ENCODE results near the gene KCNA5. TPM values are rescaled to one million over a fixed set of nuclear protein-coding genes. Genes with fewer than 3 reads are reported as not detected.

Gene KCNA5
- total RNA-seq, 2 experiments from 2014 or later: not detected

DNA sequence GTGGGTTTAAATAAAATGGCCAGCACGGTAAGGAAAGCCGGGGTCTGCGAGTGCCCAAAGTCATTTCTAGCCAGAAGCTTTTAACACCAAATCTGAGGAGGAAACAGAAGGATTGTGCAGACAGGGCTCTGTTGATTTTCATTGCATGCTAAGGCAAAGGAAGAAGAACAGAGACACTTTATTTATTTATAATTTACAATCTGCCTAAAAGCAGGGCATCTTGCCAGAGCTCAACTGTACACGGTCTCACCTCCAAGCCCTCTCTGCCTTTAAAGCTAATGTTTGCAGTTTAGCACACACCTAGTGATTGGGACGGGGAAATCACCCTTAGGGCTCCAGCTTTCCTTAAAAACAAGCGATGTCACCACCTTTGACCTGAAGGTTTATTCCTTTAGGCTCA lies 4.0 kb downstream of the KCNA5 start:
- CTCF ChIA-PET: interaction anchor here (1.0 kb wide), 1 partner anchor 198 kb away, joined by 6 read pairs; no protein-coding TSS in a partner anchor
- H3K27ac Mint-ChIP-seq: no peak overlapping the region
- H3K36me3 Mint-ChIP-seq (ENCODE audit: low read depth): no peaks in the 10 kb centered on the region
- H3K4me3 Mint-ChIP-seq: no peak overlapping the region
- H3K4me1 Mint-ChIP-seq (ENCODE audit: low read depth): no peaks in the 10 kb centered on the region
- peaks cover 23% of the 10 kb centered on the region for H3K27me3 Mint-ChIP-seq (ENCODE audit: low read depth)
- no peaks in the 10 kb centered on the region for H3K9me3 Mint-ChIP-seq
- intact Hi-C loops (cut with micrococcal nuclease): no loop called here
- no peak for DNase-seq

DNA sequence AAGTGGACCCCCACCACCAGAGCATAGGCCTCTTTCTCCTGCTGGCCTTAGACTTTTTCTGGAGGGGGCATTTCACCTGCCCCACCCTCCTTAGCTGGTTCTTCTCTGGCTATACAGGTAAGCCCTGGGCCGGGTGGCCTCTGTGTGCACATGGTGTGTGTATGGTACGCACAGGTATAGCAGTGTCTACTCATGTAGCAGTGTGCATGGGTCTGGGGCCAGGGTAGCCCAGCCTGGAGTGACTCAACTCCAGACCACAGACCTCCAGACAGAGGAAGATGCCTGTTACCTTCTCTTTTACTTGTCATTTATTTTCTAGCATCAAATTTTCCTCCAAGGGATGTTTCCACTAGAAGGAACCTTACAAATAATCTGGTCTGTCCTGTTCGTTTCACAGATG lies 6.9 kb downstream of the KCNA5 start:
- H3K36me3 Mint-ChIP-seq (ENCODE audit: low read depth): no peaks in the 10 kb centered on the region
- intact Hi-C loops (cut with micrococcal nuclease): no loop called here
- CTCF ChIA-PET: interaction anchor here (1.4 kb wide), 2 partner anchors 28 to 192 kb away, joined by 3 to 4 read pairs; no protein-coding TSS in a partner anchor
- no peak overlapping the region for H3K27ac Mint-ChIP-seq
- no peak overlapping the region for H3K4me3 Mint-ChIP-seq
- H3K27me3 Mint-ChIP-seq (ENCODE audit: low read depth): peaks cover 10% of the 10 kb centered on the region
- no peak for DNase-seq
- H3K9me3 Mint-ChIP-seq: no peaks in the 10 kb centered on the region
- H3K4me1 Mint-ChIP-seq (ENCODE audit: low read depth): no peaks in the 10 kb centered on the region

- intact Hi-C loops (cut with micrococcal nuclease): no loop called here
- no peak overlapping the region for H3K27ac Mint-ChIP-seq
- DNase-seq: no peak
- H3K36me3 Mint-ChIP-seq (ENCODE audit: low read depth): no peaks in the 10 kb centered on the region
- H3K9me3 Mint-ChIP-seq: no peaks in the 10 kb centered on the region
- H3K27me3 Mint-ChIP-seq (ENCODE audit: low read depth): peaks cover 5% of the 10 kb centered on the region
- no peak overlapping the region for H3K4me3 Mint-ChIP-seq
- no peaks in the 10 kb centered on the region for H3K4me1 Mint-ChIP-seq (ENCODE audit: low read depth)
- CTCF ChIA-PET: no interaction called here
These were observed 7.7 kb downstream of the KCNA5 start for GRCh38 chr12:5051334-5051733.

DNA sequence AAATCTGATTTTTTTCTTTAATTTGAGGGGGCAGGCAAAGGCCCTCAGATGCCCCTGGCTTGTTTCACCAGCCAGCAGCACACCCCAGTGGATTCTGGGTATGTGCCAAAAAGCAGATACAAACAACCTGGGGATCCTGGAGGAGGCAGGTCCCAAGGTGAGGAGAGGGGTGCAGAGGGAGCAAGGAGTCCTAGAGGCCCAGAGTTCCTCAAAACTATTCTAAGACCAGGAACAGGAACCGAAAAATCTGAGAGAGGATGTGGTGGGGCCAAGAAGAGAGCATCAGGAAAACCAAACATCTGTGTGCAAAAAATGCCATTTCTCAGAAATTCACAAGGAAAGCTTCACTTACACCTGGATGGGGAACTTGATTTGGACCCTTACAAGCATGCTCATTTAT lies 8.2 kb downstream of the KCNA5 start:
- CTCF ChIA-PET: interaction anchor here (0.5 to 0.7 kb wide), 2 partner anchors 97 to 294 kb away, joined by 3 read pairs; no protein-coding TSS in a partner anchor
- Mint-ChIP-seq H3K4me3 (no peak overlapping the region), H3K4me1 (ENCODE audit: low read depth) (no peaks in the 10 kb centered on the region), H3K27me3 (ENCODE audit: low read depth) (peaks cover 7% of the 10 kb centered on the region), H3K36me3 (ENCODE audit: low read depth) (no peaks in the 10 kb centered on the region), H3K9me3 (no peaks in the 10 kb centered on the region), H3K27ac (no peak overlapping the region)
- intact Hi-C loops (cut with micrococcal nuclease): no loop called here
- DNase-seq: no peak

- CTCF ChIA-PET: interaction anchor here (0.5 to 0.7 kb wide), 3 partner anchors 96 to 368 kb away, joined by 3 read pairs; no protein-coding TSS in a partner anchor
- Mint-ChIP-seq H3K36me3 (ENCODE audit: low read depth) (no peaks in the 10 kb centered on the region), H3K9me3 (no peaks in the 10 kb centered on the region)
These were observed 8.7 kb downstream of the KCNA5 start for GRCh38 chr12:5052348-5052747.

GRCh38 chr12:5059358-5059757 lies 15.7 kb downstream of the KCNA5 start:
- intact Hi-C loops (cut with micrococcal nuclease): no loop called here
- CTCF ChIA-PET: no interaction called here
- Mint-ChIP-seq H3K27me3 (ENCODE audit: low read depth) (peaks cover 8% of the 10 kb centered on the region), H3K4me1 (ENCODE audit: low read depth) (no peaks in the 10 kb centered on the region), H3K36me3 (ENCODE audit: low read depth) (no peaks in the 10 kb centered on the region), H3K4me3 (no peak overlapping the region), H3K27ac (no peak overlapping the region), H3K9me3 (no peaks in the 10 kb centered on the region)
- no peak for DNase-seq

More at GRCh38 chr12:5052348-5052747, 8.7 kb downstream of the KCNA5 start:
- Mint-ChIP-seq H3K4me3 (no peak overlapping the region), H3K27ac (no peak overlapping the region), H3K27me3 (ENCODE audit: low read depth) (peaks cover 7% of the 10 kb centered on the region), H3K4me1 (ENCODE audit: low read depth) (no peaks in the 10 kb centered on the region)
- intact Hi-C loops (cut with micrococcal nuclease): no loop called here
- no peak for DNase-seq

- Mint-ChIP-seq H3K27me3 (ENCODE audit: low read depth) (peaks cover 6% of the 10 kb centered on the region), H3K4me3 (no peak overlapping the region), H3K9me3 (no peaks in the 10 kb centered on the region), H3K27ac (no peak overlapping the region), H3K4me1 (ENCODE audit: low read depth) (no peaks in the 10 kb centered on the region), H3K36me3 (ENCODE audit: low read depth) (no peaks in the 10 kb centered on the region)
- intact Hi-C loops (cut with micrococcal nuclease): no loop called here
- CTCF ChIA-PET: no interaction called here
- no peak for DNase-seq
These were observed 17.3 kb downstream of the KCNA5 start for GRCh38 chr12:5060958-5061357.

- intact Hi-C loops (cut with micrococcal nuclease): no loop called here
- Mint-ChIP-seq H3K9me3 (no peaks in the 10 kb centered on the region), H3K36me3 (ENCODE audit: low read depth) (no peaks in the 10 kb centered on the region), H3K4me3 (no peak overlapping the region), H3K27me3 (ENCODE audit: low read depth) (peaks cover 2% of the 10 kb centered on the region), H3K27ac (no peak overlapping the region), H3K4me1 (ENCODE audit: low read depth) (no peaks in the 10 kb centered on the region)
- CTCF ChIA-PET: no interaction called here
- DNase-seq: no peak
These were observed 19.5 kb downstream of the KCNA5 start for GRCh38 chr12:5063149-5063548.

DNA sequence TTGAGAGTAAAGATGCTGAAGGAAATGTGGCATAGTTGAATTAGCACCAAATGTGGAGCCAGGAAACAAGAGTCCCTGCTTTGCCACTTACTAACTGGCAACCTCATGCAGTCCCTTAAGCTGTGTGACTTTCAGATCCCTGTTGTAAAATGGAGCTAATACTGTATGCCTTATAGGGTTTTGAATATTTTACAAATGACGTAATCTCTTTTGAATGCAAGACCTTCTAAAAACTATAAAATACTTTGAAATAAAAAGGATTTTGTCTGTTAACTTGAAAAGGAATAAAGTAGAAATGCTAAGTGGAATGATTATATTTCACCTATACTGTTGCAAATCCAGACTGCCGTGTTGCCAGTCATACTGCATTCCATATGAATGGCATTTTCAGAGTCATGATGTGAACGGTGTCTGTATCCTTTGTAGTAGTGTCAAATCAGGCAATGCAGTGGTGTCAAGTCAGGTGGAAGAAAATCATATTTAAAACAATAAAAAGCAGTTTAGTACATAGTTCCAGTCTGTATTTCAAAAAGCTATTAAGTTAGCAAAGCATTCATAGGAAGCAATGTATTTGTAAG lies 21.3 kb downstream of the KCNA5 start:
- no peaks in the 10 kb centered on the region for H3K9me3 Mint-ChIP-seq
- CTCF ChIA-PET: interaction anchor here (1.0 kb wide), 1 partner anchor 211 kb away, joined by 3 read pairs; no protein-coding TSS in a partner anchor
- intact Hi-C loops (cut with micrococcal nuclease): no loop called here
- no peaks in the 10 kb centered on the region for H3K36me3 Mint-ChIP-seq (ENCODE audit: low read depth)
- H3K4me1 Mint-ChIP-seq (ENCODE audit: low read depth): no peaks in the 10 kb centered on the region
- DNase-seq: no peak
- H3K27ac Mint-ChIP-seq: no peak overlapping the region
- H3K4me3 Mint-ChIP-seq: no peak overlapping the region
- peaks cover 2% of the 10 kb centered on the region for H3K27me3 Mint-ChIP-seq (ENCODE audit: low read depth)

DNA sequence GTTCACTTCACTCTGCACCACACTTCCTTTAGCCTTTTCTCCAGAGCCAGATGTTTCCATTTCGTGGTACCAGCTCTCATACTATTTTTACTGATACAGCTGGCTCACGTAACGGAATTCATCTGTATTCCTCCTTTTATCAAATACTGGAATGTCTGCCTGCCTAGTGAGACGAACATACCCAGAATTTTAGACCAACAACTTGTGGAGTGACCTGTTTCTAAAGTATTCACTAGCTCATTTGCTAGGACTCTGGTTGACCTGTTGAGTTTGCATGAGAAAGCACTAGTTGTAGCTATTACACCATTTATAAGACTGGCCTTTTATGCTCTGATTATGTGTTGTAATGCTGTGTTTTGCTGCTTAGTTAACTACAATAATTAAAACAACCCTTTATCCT lies 22.6 kb downstream of the KCNA5 start:
- H3K27me3 Mint-ChIP-seq (ENCODE audit: low read depth): peaks cover 3% of the 10 kb centered on the region
- no peak for DNase-seq
- H3K27ac Mint-ChIP-seq: no peak overlapping the region
- intact Hi-C loops (cut with micrococcal nuclease): no loop called here
- no peaks in the 10 kb centered on the region for H3K9me3 Mint-ChIP-seq
- no peaks in the 10 kb centered on the region for H3K4me1 Mint-ChIP-seq (ENCODE audit: low read depth)
- no peak overlapping the region for H3K4me3 Mint-ChIP-seq
- CTCF ChIA-PET: interaction anchor here (0.7 to 1.1 kb wide), 2 partner anchors 9 to 97 kb away, joined by 3 read pairs; no protein-coding TSS in a partner anchor
- no peaks in the 10 kb centered on the region for H3K36me3 Mint-ChIP-seq (ENCODE audit: low read depth)

- intact Hi-C loops (cut with micrococcal nuclease): no loop called here
- Mint-ChIP-seq H3K9me3 (no peaks in the 10 kb centered on the region), H3K4me1 (ENCODE audit: low read depth) (no peaks in the 10 kb centered on the region), H3K27me3 (ENCODE audit: low read depth) (peaks cover 3% of the 10 kb centered on the region), H3K36me3 (ENCODE audit: low read depth) (no peaks in the 10 kb centered on the region), H3K4me3 (no peak overlapping the region), H3K27ac (no peak overlapping the region)
- DNase-seq: no peak
- CTCF ChIA-PET: interaction anchor here (2.0 kb wide), 1 partner anchor 46 kb away, joined by 7 read pairs; no protein-coding TSS in a partner anchor
These were observed 24.4 kb downstream of the KCNA5 start for GRCh38 chr12:5068126-5068525.

DNA sequence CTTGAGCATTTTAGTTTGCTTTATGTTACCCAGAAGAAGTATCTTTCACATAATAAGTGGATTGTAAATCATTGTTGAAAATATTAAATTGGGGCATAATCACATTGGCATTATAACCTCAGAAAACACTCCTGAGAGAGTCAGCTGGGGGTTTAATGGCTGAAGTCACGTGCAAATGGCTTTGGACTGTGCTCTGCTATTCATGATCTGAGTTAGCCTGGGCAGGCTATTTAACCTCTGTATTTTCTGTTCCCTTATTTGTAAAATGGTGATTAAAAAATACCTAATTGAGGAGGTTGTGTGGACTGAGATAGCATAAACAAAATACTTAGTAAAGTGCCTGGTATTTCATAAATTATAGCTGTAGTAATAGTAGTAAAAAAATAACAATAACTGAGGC lies 24.9 kb downstream of the KCNA5 start:
- DNase-seq: no peak
- CTCF ChIA-PET: interaction anchor here (2.0 kb wide), 1 partner anchor 47 kb away, joined by 7 read pairs; no protein-coding TSS in a partner anchor
- Mint-ChIP-seq H3K4me1 (ENCODE audit: low read depth) (no peaks in the 10 kb centered on the region), H3K27ac (no peak overlapping the region), H3K27me3 (ENCODE audit: low read depth) (peaks cover 3% of the 10 kb centered on the region), H3K36me3 (ENCODE audit: low read depth) (no peaks in the 10 kb centered on the region), H3K4me3 (no peak overlapping the region), H3K9me3 (no peaks in the 10 kb centered on the region)
- intact Hi-C loops (cut with micrococcal nuclease): no loop called here

DNA sequence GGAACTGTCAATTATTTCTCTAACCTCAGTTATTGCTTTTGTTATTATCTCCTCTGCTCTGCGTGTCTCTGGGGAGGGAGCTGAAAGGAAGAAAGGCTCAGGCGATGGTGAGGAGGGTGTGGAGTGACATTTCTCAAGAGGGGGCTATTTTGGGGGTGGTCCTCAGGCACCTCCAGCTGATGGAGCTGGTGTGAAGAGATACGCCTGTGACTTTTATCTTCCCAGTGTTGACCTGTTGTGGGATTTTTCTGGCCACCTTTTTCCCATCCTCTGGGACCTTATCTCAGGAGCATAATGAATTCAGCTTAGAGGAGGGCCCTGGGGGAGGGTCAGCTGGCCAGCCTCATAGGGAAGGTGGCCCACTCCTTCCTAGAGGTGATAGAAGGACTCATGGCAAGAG lies 26.4 kb downstream of the KCNA5 start:
- Mint-ChIP-seq H3K27ac (no peak overlapping the region), H3K36me3 (ENCODE audit: low read depth) (no peaks in the 10 kb centered on the region), H3K27me3 (ENCODE audit: low read depth) (peaks cover 2% of the 10 kb centered on the region), H3K9me3 (no peaks in the 10 kb centered on the region), H3K4me3 (no peak overlapping the region), H3K4me1 (ENCODE audit: low read depth) (no peaks in the 10 kb centered on the region)
- intact Hi-C loops (cut with micrococcal nuclease): no loop called here
- DNase-seq: no peak
- CTCF ChIA-PET: interaction anchor here (0.5 kb wide), 1 partner anchor 280 kb away, joined by 4 read pairs; no protein-coding TSS in a partner anchor

Measured in activated naive CD4-positive, alpha-beta T cell treated with anti-CD3 and anti-CD28 coated beads for 36 hours (primary cell).